Fibroblast of peridontal ligament (primary cell): ENCODE results near the gene P4HA3.
A peak's percentile ranks its signal among the peaks of the same experiment; 100 is the strongest.

ENCODE experiments used
- DNase-seq: peaks from one replicate; pipeline ENCODE4 v3.0.0-alpha.2; 2010; ENCODE audit errors: extremely low read depth

Gene P4HA3

GRCh38 chr11:74267014-74267413 lies 44.4 kb downstream of the P4HA3 start:
- no peak for DNase-seq

- DNase-seq, result no peak
Measured at GRCh38 chr11:74265256-74265655, 46.2 kb downstream of the P4HA3 start.

GRCh38 chr11:74262725-74263124 lies 48.7 kb downstream of the P4HA3 start:
- no peak for DNase-seq

- peak; percentile 87 for DNase-seq
Measured at GRCh38 chr11:74257959-74258553, 53.4 kb downstream of the P4HA3 start.

- DNase-seq, result no peak
Measured at GRCh38 chr11:74256378-74257133, 54.9 kb downstream of the P4HA3 start.

GRCh38 chr11:74255741-74256375 lies 55.6 kb downstream of the P4HA3 start:
- DNase-seq, result peak; percentile 77

GRCh38 chr11:74253361-74253760 lies 58.1 kb downstream of the P4HA3 start:
- DNase-seq, result no peak

- DNase-seq, result no peak
Measured at GRCh38 chr11:74249496-74249895, 61.9 kb downstream of the P4HA3 start.

- DNase-seq, result no peak
Measured at GRCh38 chr11:74248469-74248868, 63.0 kb downstream of the P4HA3 start.

- DNase-seq, result no peak
Measured at GRCh38 chr11:74238243-74238642, 73.2 kb downstream of the P4HA3 start.

- no peak for DNase-seq
Measured at GRCh38 chr11:74237541-74237940, 73.9 kb downstream of the P4HA3 start.

GRCh38 chr11:74235121-74235520 lies 76.3 kb downstream of the P4HA3 start:
- DNase-seq, result no peak

GRCh38 chr11:74233683-74234082 lies 77.8 kb downstream of the P4HA3 start:
- DNase-seq, result no peak

- no peak for DNase-seq
Measured at GRCh38 chr11:74232311-74232950, 79.0 kb downstream of the P4HA3 start.

- DNase-seq, result no peak
Measured at GRCh38 chr11:74226907-74227306, 84.5 kb downstream of the P4HA3 start.

GRCh38 chr11:74225565-74225964 lies 85.9 kb downstream of the P4HA3 start:
- DNase-seq, result no peak

GRCh38 chr11:74221816-74222215 lies 89.6 kb downstream of the P4HA3 start:
- no peak for DNase-seq

- no peak for DNase-seq
Measured at GRCh38 chr11:74220376-74220775, 91.1 kb downstream of the P4HA3 start.
